ENCODE results near the gene CPEB2. TPM values are rescaled to one million over a fixed set of nuclear protein-coding genes. Genes with fewer than 3 reads are reported as not detected.

The CPEB2 gene
- total and polyA plus RNA-seq, 3 experiments from 2014 or later: 0.84 to 9.3 (median 9.1) TPM

GRCh38 chr4:14985843-14986242, 16.4 kb upstream of the CPEB2 start:
- ChIA-PET CTCF (no interaction called here), POLR2A (interaction anchor here (1.0 kb wide), 1 partner anchor 15 kb away, joined by 3 read pairs; no protein-coding TSS in a partner anchor)
- Histone ChIP-seq H3K27ac (ENCODE audit: low read depth, low read length) (no peak overlapping the region), H3K9me3 (ENCODE audit: low read length) (no peaks in the 10 kb centered on the region), H3K36me3 (ENCODE audit: insufficient read depth, low read length) (no peaks in the 10 kb centered on the region), H3K27me3 (ENCODE audit: insufficient read depth, low read length, poor library complexity, severe bottlenecking) (no peaks in the 10 kb centered on the region), H3K4me1 (ENCODE audit: insufficient read depth, low read length) (no peaks in the 10 kb centered on the region), H3K4me3 (ENCODE audit: low read length) (no peak overlapping the region)
- H3K27me3 Mint-ChIP-seq: peaks cover 12 to 25% of the 10 kb centered on the region in 2 donors
- no peaks in the 10 kb centered on the region for H3K9me3 Mint-ChIP-seq
- no peaks in the 10 kb centered on the region for H3K36me3 Mint-ChIP-seq
- H3K27ac Mint-ChIP-seq: no peak overlapping the region
- no peak for DNase-seq
- H3K4me3 Mint-ChIP-seq: no peak overlapping the region
- no peaks in the 10 kb centered on the region for H3K4me1 Mint-ChIP-seq

DNA sequence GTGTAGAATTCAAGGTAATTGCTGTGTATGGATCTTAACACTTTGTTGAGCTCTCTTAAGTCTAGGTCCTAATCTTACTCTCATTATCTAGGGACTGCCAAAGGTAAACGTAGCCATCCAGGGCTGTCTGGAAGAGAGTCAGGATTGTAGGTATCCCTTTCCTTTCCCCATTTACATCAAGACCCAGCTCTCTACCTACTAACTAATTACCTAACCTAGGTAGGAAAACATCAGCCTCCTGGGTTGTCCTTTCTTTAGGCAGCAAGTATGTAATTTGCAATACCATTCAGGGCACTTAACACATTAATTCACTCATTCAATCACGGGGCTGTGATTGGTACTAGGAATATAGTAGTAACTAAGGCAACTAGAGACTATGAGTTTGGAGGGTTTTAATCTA, 15.2 kb upstream of the CPEB2 start:
- H3K27me3 Mint-ChIP-seq: peaks cover 12 to 32% of the 10 kb centered on the region in 2 donors
- no peaks in the 10 kb centered on the region for H3K9me3 Mint-ChIP-seq
- Histone ChIP-seq H3K27ac (ENCODE audit: low read depth, low read length) (no peak overlapping the region), H3K4me1 (ENCODE audit: insufficient read depth, low read length) (no peaks in the 10 kb centered on the region), H3K4me3 (ENCODE audit: low read length) (no peak overlapping the region), H3K27me3 (ENCODE audit: insufficient read depth, low read length, poor library complexity, severe bottlenecking) (no peaks in the 10 kb centered on the region), H3K36me3 (ENCODE audit: insufficient read depth, low read length) (no peaks in the 10 kb centered on the region), H3K9me3 (ENCODE audit: low read length) (no peaks in the 10 kb centered on the region)
- H3K36me3 Mint-ChIP-seq: no peaks in the 10 kb centered on the region
- CTCF ChIA-PET: no interaction called here
- no peak overlapping the region for H3K4me3 Mint-ChIP-seq
- POLR2A ChIA-PET: interaction anchor here (0.5 to 1.0 kb wide), 2 partner anchors 14 to 173 kb away, joined by 3 to 4 read pairs; no protein-coding TSS in a partner anchor
- H3K4me1 Mint-ChIP-seq: no peaks in the 10 kb centered on the region
- DNase-seq: no peak
- no peak overlapping the region for H3K27ac Mint-ChIP-seq

DNA sequence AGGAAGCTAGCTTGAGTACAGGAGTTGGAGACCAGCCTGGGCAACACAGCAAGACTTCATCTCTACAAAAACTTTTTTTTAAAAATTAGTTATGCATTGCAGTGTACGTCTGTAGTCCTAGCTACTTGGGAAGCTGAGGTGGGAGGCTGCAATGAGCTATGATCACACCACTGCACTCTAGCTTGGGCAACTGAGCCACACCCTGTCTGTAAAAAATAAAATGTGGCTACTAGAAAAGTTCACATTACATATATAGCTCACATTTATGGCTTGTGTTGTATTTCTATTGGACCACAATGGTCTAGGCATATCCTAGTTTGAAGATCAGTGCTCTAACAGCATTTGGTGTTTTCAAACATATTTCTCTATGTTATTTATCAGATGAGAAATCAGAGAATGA, 11.8 kb upstream of the CPEB2 start:
- Histone ChIP-seq H3K27ac (ENCODE audit: low read depth, low read length) (no peak overlapping the region), H3K4me1 (ENCODE audit: insufficient read depth, low read length) (no peaks in the 10 kb centered on the region), H3K36me3 (ENCODE audit: insufficient read depth, low read length) (no peaks in the 10 kb centered on the region), H3K27me3 (ENCODE audit: insufficient read depth, low read length, poor library complexity, severe bottlenecking) (no peaks in the 10 kb centered on the region), H3K4me3 (ENCODE audit: low read length) (no peak overlapping the region), H3K9me3 (ENCODE audit: low read length) (no peaks in the 10 kb centered on the region)
- no peaks in the 10 kb centered on the region for H3K4me1 Mint-ChIP-seq
- H3K27ac Mint-ChIP-seq: no peak overlapping the region
- no peak overlapping the region for H3K4me3 Mint-ChIP-seq
- no peak for DNase-seq
- H3K9me3 Mint-ChIP-seq: no peaks in the 10 kb centered on the region
- H3K36me3 Mint-ChIP-seq: no peaks in the 10 kb centered on the region
- POLR2A ChIA-PET: no interaction called here
- CTCF ChIA-PET: no interaction called here
- H3K27me3 Mint-ChIP-seq: peaks cover 18 to 31% of the 10 kb centered on the region in 2 donors

- no peaks in the 10 kb centered on the region for H3K4me1 ChIP-seq (ENCODE audit: insufficient read depth, low read length)
- no peak for DNase-seq
- Mint-ChIP-seq H3K27ac (no peak overlapping the region), H3K27me3 (peaks cover 6 to 13% of the 10 kb centered on the region in 2 donors), H3K9me3 (no peaks in the 10 kb centered on the region), H3K4me3 (peak overlapping the region in 1 of 7 donors; percentile 60), H3K36me3 (no peaks in the 10 kb centered on the region), H3K4me1 (peaks cover 0 to 3% (median 2%) of the 10 kb centered on the region in 3 donors)
- H3K36me3 ChIP-seq (ENCODE audit: insufficient read depth, low read length): no peaks in the 10 kb centered on the region
- H3K27me3 ChIP-seq (ENCODE audit: insufficient read depth, low read length, poor library complexity, severe bottlenecking): no peaks in the 10 kb centered on the region
- no peak overlapping the region for H3K4me3 ChIP-seq (ENCODE audit: low read length)
- H3K27ac ChIP-seq (ENCODE audit: low read depth, low read length): no peak overlapping the region
- POLR2A ChIA-PET: no interaction called here
- CTCF ChIA-PET: no interaction called here
- no peaks in the 10 kb centered on the region for H3K9me3 ChIP-seq (ENCODE audit: low read length)
These were observed 8.0 kb upstream of the CPEB2 start for GRCh38 chr4:14994242-14994641.

GRCh38 chr4:15001248-15001868, 923 bp upstream of the CPEB2 start:
- ChIA-PET CTCF (interaction anchor here (0.9 to 1.1 kb wide), 3 partner anchors 9 to 1346 kb away, joined by 3 to 4 read pairs (median 3); no protein-coding TSS in a partner anchor), POLR2A (interaction anchor here (1.0 to 1.3 kb wide), 2 partner anchors 15 to 654 kb away, joined by 3 to 8 read pairs; partner anchors contain the start of gene FBXL5)
- peak overlapping the region; percentile 77 for H3K4me3 ChIP-seq (ENCODE audit: low read length)
- peaks cover 0 to 19% (median 0%) of the 10 kb centered on the region in 3 donors for H3K36me3 Mint-ChIP-seq
- peak in 4 of 5 donors; percentile 35 to 62 (median 50) for DNase-seq
- peak overlapping the region; percentile 99 for H3K27ac ChIP-seq (ENCODE audit: low read depth, low read length)
- H3K4me1 ChIP-seq (ENCODE audit: insufficient read depth, low read length): peaks cover 11% of the 10 kb centered on the region
- H3K27ac Mint-ChIP-seq: peak overlapping the region; percentile 97 to 100 (median 98)
- H3K9me3 Mint-ChIP-seq: no peaks in the 10 kb centered on the region
- H3K4me1 Mint-ChIP-seq: peaks cover 22 to 30% (median 24%) of the 10 kb centered on the region in 3 donors
- no peaks in the 10 kb centered on the region for H3K36me3 ChIP-seq (ENCODE audit: insufficient read depth, low read length)
- H3K27me3 ChIP-seq (ENCODE audit: insufficient read depth, low read length, poor library complexity, severe bottlenecking): no peaks in the 10 kb centered on the region
- H3K9me3 ChIP-seq (ENCODE audit: low read length): no peaks in the 10 kb centered on the region
- H3K27me3 Mint-ChIP-seq: peaks cover 0 to 1% of the 10 kb centered on the region in 2 donors
- H3K4me3 Mint-ChIP-seq: peak overlapping the region; percentile 92 to 100 (median 95)

- peak overlapping the region; percentile 77 for H3K4me3 ChIP-seq (ENCODE audit: low read length)
- POLR2A ChIA-PET: interaction anchor here (0.7 to 1.5 kb wide), 4 partner anchors 15 to 1532 kb away, joined by 3 to 5 read pairs (median 4); partner anchors contain the start of gene FBXL5
- peaks cover 0 to 1% of the 10 kb centered on the region in 2 donors for H3K27me3 Mint-ChIP-seq
- H3K4me1 ChIP-seq (ENCODE audit: insufficient read depth, low read length): peaks cover 11% of the 10 kb centered on the region
- DNase-seq: peak; percentile 74 to 90 (median 86)
- no peaks in the 10 kb centered on the region for H3K9me3 ChIP-seq (ENCODE audit: low read length)
- H3K4me3 Mint-ChIP-seq: peak overlapping the region; percentile 90 to 100 (median 95)
- no peaks in the 10 kb centered on the region for H3K9me3 Mint-ChIP-seq
- peak overlapping the region; percentile 95 to 100 (median 98) for H3K27ac Mint-ChIP-seq
- H3K27ac ChIP-seq (ENCODE audit: low read depth, low read length): peak overlapping the region; percentile 99
- CTCF ChIA-PET: interaction anchor here (1.4 kb wide), 1 partner anchor 651 kb away, joined by 4 read pairs; no protein-coding TSS in a partner anchor
- H3K4me1 Mint-ChIP-seq: peaks cover 31 to 39% (median 34%) of the 10 kb centered on the region in 3 donors
- no peaks in the 10 kb centered on the region for H3K27me3 ChIP-seq (ENCODE audit: insufficient read depth, low read length, poor library complexity, severe bottlenecking)
- no peaks in the 10 kb centered on the region for H3K36me3 ChIP-seq (ENCODE audit: insufficient read depth, low read length)
- peaks cover 0 to 23% (median 0%) of the 10 kb centered on the region in 3 donors for H3K36me3 Mint-ChIP-seq
These were observed 549 bp downstream of the CPEB2 start for GRCh38 chr4:15002659-15003400.

- no peaks in the 10 kb centered on the region for H3K9me3 Mint-ChIP-seq
- CTCF ChIA-PET: interaction anchor here (1.4 to 1.6 kb wide), 2 partner anchors 398 to 651 kb away, joined by 3 to 4 read pairs; no protein-coding TSS in a partner anchor
- POLR2A ChIA-PET: interaction anchor here (0.7 to 1.5 kb wide), 3 partner anchors 15 to 651 kb away, joined by 4 to 5 read pairs (median 5); partner anchors contain the start of gene FBXL5
- Histone ChIP-seq H3K36me3 (ENCODE audit: insufficient read depth, low read length) (no peaks in the 10 kb centered on the region), H3K9me3 (ENCODE audit: low read length) (no peaks in the 10 kb centered on the region), H3K27me3 (ENCODE audit: insufficient read depth, low read length, poor library complexity, severe bottlenecking) (no peaks in the 10 kb centered on the region), H3K4me3 (ENCODE audit: low read length) (peak overlapping the region; percentile 77), H3K27ac (ENCODE audit: low read depth, low read length) (peak overlapping the region; percentile 99), H3K4me1 (ENCODE audit: insufficient read depth, low read length) (peaks cover 11% of the 10 kb centered on the region)
- H3K36me3 Mint-ChIP-seq: peaks cover 0 to 27% (median 4%) of the 10 kb centered on the region in 3 donors
- peak in 4 of 5 donors; percentile 44 to 76 (median 65) for DNase-seq
- H3K4me1 Mint-ChIP-seq: peaks cover 31 to 44% (median 38%) of the 10 kb centered on the region in 3 donors
- H3K4me3 Mint-ChIP-seq: peak overlapping the region; percentile 74 to 100 (median 90)
- H3K27ac Mint-ChIP-seq: peak overlapping the region in 5 of 8 donors; percentile 54 to 100 (median 71)
- peaks cover 0 to 1% of the 10 kb centered on the region in 2 donors for H3K27me3 Mint-ChIP-seq
These were observed 1.2 kb downstream of the CPEB2 start for GRCh38 chr4:15003401-15003890.
